Chondrocyte (in vitro differentiated cells): ENCODE measurements around the gene PRG3. TPM values are rescaled to one million over a fixed set of nuclear protein-coding genes. Genes with fewer than 3 reads are reported as not detected.
"Not testable (repeated sequence)": the region's sequence is repeated elsewhere in the genome, so short reads cannot be mapped to it uniquely, and the experiment has no call there.

ENCODE experiments used
- DNase-seq: peaks from one replicate; pipeline ENCODE4 v3.0.0; 2021; ENCODE audit warnings: mixed read lengths, low spot score
- H3K27ac Mint-ChIP-seq: one replicate; pipeline ENCODE4 v1.8.0; 2021; ENCODE audit warnings: mild to moderate bottlenecking, moderate library complexity, mixed read lengths; ENCODE audit not compliant: unreplicated experiment
- H3K27me3 Mint-ChIP-seq: 2 replicates; pipeline ENCODE4 v1.8.0; 2021; ENCODE audit warnings: low read depth, mixed read lengths
- H3K36me3 Mint-ChIP-seq: 2 replicates; pipeline ENCODE4 v1.8.0; 2021; ENCODE audit warnings: low read depth, mixed read lengths
- H3K4me1 Mint-ChIP-seq: 2 replicates; pipeline ENCODE4 v1.8.0; 2021; ENCODE audit warnings: low read depth, mild to moderate bottlenecking, mixed read lengths
- H3K4me3 Mint-ChIP-seq: one replicate; pipeline ENCODE4 v1.8.0; 2021; ENCODE audit warnings: mild to moderate bottlenecking, moderate library complexity, mixed read lengths; ENCODE audit not compliant: unreplicated experiment
- H3K9me3 Mint-ChIP-seq: 2 replicates; pipeline ENCODE4 v1.8.0; 2021; ENCODE audit warnings: low read depth, mixed read lengths
- CTCF ChIP-seq: fragments of 200-600 bp; sonication (generic); IDR thresholded peaks from 2 replicates; pipeline ENCODE4 v1.5.0; 2021; ENCODE audit warnings: antibody characterized with exemption, mild to moderate bottlenecking, moderate library complexity
- total RNA-seq: library from RNA; stranded (reverse); gene quantifications from 3 replicates; pipeline ENCODE4 v1.2.1, GENCODE V29; 2021

The PRG3 gene
- total RNA-seq, 1 donor from 2014 or later, result not detected

- Mint-ChIP-seq H3K27ac (no peak overlapping the region), H3K4me3 (no peak overlapping the region), H3K4me1 (no peaks in the 10 kb centered on the region), H3K36me3 (no peaks in the 10 kb centered on the region), H3K9me3 (no peaks in the 10 kb centered on the region), H3K27me3 (peaks cover 16% of the 10 kb centered on the region)
- TF ChIP-seq CTCF, result no peak
- no peak for DNase-seq
These were observed 38.2 kb downstream of the PRG3 start for GRCh38 chr11:57342702-57343101.

- DNase-seq, result no peak
- no peaks in the 10 kb centered on the region for H3K9me3 Mint-ChIP-seq
- no peak overlapping the region for H3K4me3 Mint-ChIP-seq
- no peaks in the 10 kb centered on the region for H3K36me3 Mint-ChIP-seq
- peaks cover 14% of the 10 kb centered on the region for H3K27me3 Mint-ChIP-seq
- no peak for TF ChIP-seq CTCF
- peaks cover 2% of the 10 kb centered on the region for H3K4me1 Mint-ChIP-seq
- no peak overlapping the region for H3K27ac Mint-ChIP-seq
These were observed 39.6 kb downstream of the PRG3 start for GRCh38 chr11:57341250-57341808.

GRCh38 chr11:57340039-57340615, 40.8 kb downstream of the PRG3 start:
- no peak for DNase-seq
- H3K27ac Mint-ChIP-seq, result no peak overlapping the region
- peaks cover 9% of the 10 kb centered on the region for H3K4me1 Mint-ChIP-seq
- TF ChIP-seq CTCF, result no peak
- no peaks in the 10 kb centered on the region for H3K36me3 Mint-ChIP-seq
- H3K27me3 Mint-ChIP-seq, result peaks cover 14% of the 10 kb centered on the region
- H3K9me3 Mint-ChIP-seq, result no peaks in the 10 kb centered on the region
- H3K4me3 Mint-ChIP-seq, result no peak overlapping the region

- TF ChIP-seq CTCF, result no peak
- Mint-ChIP-seq H3K4me3 (no peak overlapping the region), H3K9me3 (no peaks in the 10 kb centered on the region), H3K4me1 (peaks cover 17% of the 10 kb centered on the region), H3K27me3 (peaks cover 14% of the 10 kb centered on the region), H3K27ac (no peak overlapping the region), H3K36me3 (no peaks in the 10 kb centered on the region)
- no peak for DNase-seq
These were observed 41.6 kb downstream of the PRG3 start for GRCh38 chr11:57339328-57339727.

GRCh38 chr11:57338142-57338541, 42.8 kb downstream of the PRG3 start, which contains the start of gene P2RX3:
P2RX3 (plus strand) TSS chr11:57338352; CDS start chr11:57338551, 199 bp downstream.
- no peak for TF ChIP-seq CTCF
- Mint-ChIP-seq H3K36me3 (peaks cover 1% of the 10 kb centered on the region), H3K9me3 (no peaks in the 10 kb centered on the region), H3K4me1 (peaks cover 23% of the 10 kb centered on the region), H3K27ac (peak within 1 kb of the TSS; percentile 71), H3K4me3 (no peak within 1 kb of the TSS), H3K27me3 (peaks cover 14% of the 10 kb centered on the region)
- DNase-seq, result no peak

- peaks cover 23% of the 10 kb centered on the region for H3K4me1 Mint-ChIP-seq
- not testable (repeated sequence) for H3K36me3 Mint-ChIP-seq, H3K4me3 Mint-ChIP-seq, H3K9me3 Mint-ChIP-seq, H3K27ac Mint-ChIP-seq, DNase-seq
- peaks cover 14% of the 10 kb centered on the region for H3K27me3 Mint-ChIP-seq
These were observed 44.1 kb downstream of the PRG3 start for GRCh38 chr11:57336856-57337255.
